ENCODE results near the gene MARCHF7.
"Not testable (repeated sequence)": the region's sequence is repeated elsewhere in the genome, so short reads cannot be mapped to it uniquely, and the experiment has no call there.

The MARCHF7 gene

GRCh38 chr2:159706385-159706980 is 5.8 kb upstream of the MARCHF7 start:
- no peak overlapping the region for H3K9ac ChIP-seq (ENCODE audit: low read length in 2 of 2)
- no peaks in the 10 kb centered on the region for H3K27me3 ChIP-seq (ENCODE audit: control insufficient read depth in 1 of 2, insufficient read depth in 2 of 2, low read length in 2 of 2)
- H3K36me3 ChIP-seq (ENCODE audit: control insufficient read depth in 2 of 2, insufficient read depth in 2 of 2, low read length in 2 of 2): peaks cover 0 to 3% of the 10 kb centered on the region in 2 donors
- no peak overlapping the region for H3K27ac ChIP-seq (ENCODE audit: low read length)
- H3K4me3 ChIP-seq (ENCODE audit: low read length in 2 of 2): no peak overlapping the region
- peaks cover under 1% of the 10 kb centered on the region for H3K4me1 ChIP-seq (ENCODE audit: control insufficient read depth, insufficient read depth, low read length)
- no peaks in the 10 kb centered on the region for H3K9me3 ChIP-seq (ENCODE audit: control insufficient read depth in 2 of 2, low read length in 2 of 2)

DNA sequence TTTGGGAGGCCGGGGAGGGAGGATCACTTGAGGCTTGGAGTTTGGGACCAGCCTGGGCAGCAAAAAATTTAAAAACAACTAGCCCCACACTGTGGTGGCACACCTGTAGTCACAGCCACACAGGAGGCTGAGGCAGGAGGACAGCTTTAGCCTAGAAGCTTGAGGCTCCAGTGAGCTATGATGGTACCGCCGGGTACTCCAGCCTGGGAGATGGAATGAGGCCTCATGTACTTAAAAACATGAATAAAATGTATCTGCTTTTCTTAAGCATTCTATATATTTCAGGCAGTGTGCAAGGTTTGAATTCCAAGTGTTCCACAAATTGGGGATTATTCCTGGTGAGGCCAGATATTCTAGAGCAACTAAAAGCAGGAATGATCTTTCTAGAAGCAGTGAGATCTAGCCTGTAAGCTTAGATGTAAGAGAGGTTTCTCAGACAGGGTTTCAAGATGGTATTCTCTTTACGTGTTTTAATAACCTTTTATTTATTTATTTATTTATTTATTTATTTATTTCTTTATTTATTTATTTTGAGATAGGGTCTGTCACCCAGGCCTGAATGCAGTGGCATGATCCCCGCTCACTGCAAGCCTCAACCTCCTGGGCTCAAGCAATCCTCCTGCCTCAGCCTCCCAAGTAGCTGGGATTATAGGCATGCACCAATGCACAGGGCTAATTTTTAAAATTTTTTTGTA is 4.1 kb upstream of the MARCHF7 start:
- peaks cover 4% of the 10 kb centered on the region for H3K4me1 ChIP-seq (ENCODE audit: control insufficient read depth, insufficient read depth, low read length)
- no peak overlapping the region for H3K27ac ChIP-seq (ENCODE audit: low read length)
- no peaks in the 10 kb centered on the region for H3K27me3 ChIP-seq (ENCODE audit: control insufficient read depth in 1 of 2, insufficient read depth in 2 of 2, low read length in 2 of 2)
- no peak overlapping the region for H3K4me3 ChIP-seq (ENCODE audit: low read length in 2 of 2)
- H3K9ac ChIP-seq (ENCODE audit: low read length in 2 of 2): no peak overlapping the region
- no peaks in the 10 kb centered on the region for H3K9me3 ChIP-seq (ENCODE audit: control insufficient read depth in 2 of 2, low read length in 2 of 2)
- peaks cover 0 to 3% of the 10 kb centered on the region in 2 donors for H3K36me3 ChIP-seq (ENCODE audit: control insufficient read depth in 2 of 2, insufficient read depth in 2 of 2, low read length in 2 of 2)

DNA sequence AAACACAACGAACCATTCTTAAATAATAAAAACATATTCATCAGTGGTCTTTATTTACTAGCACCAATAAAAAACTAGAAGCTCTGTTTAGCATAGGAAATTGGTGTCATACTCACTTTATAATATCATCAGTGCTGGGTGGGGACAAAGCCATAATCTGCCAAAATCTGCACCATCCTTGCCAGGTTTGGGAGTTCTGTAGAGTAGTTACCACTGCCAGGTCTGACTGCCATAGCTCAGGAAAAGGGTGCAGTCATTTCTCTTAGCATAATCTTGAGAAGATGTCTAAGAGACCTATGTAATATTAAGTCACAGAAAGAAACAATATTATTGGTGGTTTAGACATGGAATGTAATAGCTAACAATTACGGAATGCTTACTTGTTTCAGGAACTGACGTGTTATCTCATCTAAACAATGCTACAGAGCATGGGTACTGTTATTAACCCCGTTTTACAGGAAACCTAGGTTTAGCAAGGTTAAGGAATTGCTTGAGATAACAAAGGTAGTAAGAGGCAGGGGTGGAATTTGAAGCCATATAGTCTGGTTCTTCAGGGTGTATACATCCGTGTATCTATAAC is 1.6 kb upstream of the MARCHF7 start:
- Histone ChIP-seq H3K36me3 (ENCODE audit: control insufficient read depth in 2 of 2, insufficient read depth in 2 of 2, low read length in 2 of 2) (peaks cover 0 to 3% of the 10 kb centered on the region in 2 donors), H3K9me3 (ENCODE audit: control insufficient read depth in 2 of 2, low read length in 2 of 2) (no peaks in the 10 kb centered on the region), H3K9ac (ENCODE audit: low read length in 2 of 2) (no peak overlapping the region), H3K27me3 (ENCODE audit: control insufficient read depth in 1 of 2, insufficient read depth in 2 of 2, low read length in 2 of 2) (no peaks in the 10 kb centered on the region), H3K4me3 (ENCODE audit: low read length in 2 of 2) (no peak overlapping the region), H3K27ac (ENCODE audit: low read length) (no peak overlapping the region), H3K4me1 (ENCODE audit: control insufficient read depth, insufficient read depth, low read length) (peaks cover 15% of the 10 kb centered on the region)

- peaks cover 20% of the 10 kb centered on the region for H3K4me1 ChIP-seq (ENCODE audit: control insufficient read depth, insufficient read depth, low read length)
- H3K36me3 ChIP-seq (ENCODE audit: control insufficient read depth in 2 of 2, insufficient read depth in 2 of 2, low read length in 2 of 2): peaks cover 3% of the 10 kb centered on the region in 2 donors
- peak overlapping the region; percentile 98 for H3K27ac ChIP-seq (ENCODE audit: low read length)
- H3K27me3 ChIP-seq (ENCODE audit: control insufficient read depth in 1 of 2, insufficient read depth in 2 of 2, low read length in 2 of 2): no peaks in the 10 kb centered on the region
- peak overlapping the region; percentile 99 for H3K9ac ChIP-seq (ENCODE audit: low read length in 2 of 2)
- no peaks in the 10 kb centered on the region for H3K9me3 ChIP-seq (ENCODE audit: control insufficient read depth in 2 of 2, low read length in 2 of 2)
- peak overlapping the region; percentile 97 to 98 for H3K4me3 ChIP-seq (ENCODE audit: low read length in 2 of 2)
Measured at GRCh38 chr2:159711562-159712142, 654 bp upstream of the MARCHF7 start.

DNA sequence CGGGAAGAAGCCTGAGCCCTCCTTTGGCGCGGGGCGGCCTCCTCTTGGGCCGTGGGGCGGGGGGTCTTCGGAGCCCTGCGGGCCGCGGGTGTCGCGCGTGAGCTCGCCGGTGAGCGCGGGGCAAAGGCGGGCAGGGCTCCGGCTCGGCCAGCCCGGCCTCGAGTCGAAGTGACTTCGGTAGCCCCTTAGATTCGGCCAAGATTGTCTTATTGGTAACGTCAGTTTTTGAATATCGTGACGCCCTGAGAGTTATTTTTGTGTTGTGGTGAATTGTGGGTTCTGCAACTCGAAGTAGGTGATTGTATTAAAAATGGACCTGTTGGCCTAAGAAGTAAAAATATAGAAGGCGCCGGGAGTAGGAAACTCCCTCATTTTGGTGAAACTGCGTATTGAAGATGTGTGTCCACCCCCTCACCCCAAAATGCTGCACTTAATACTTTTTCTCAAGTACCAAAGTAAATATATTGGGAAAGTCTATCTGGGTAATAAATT is 669 bp downstream of the MARCHF7 start:
- peak overlapping the region; percentile 99 for H3K9ac ChIP-seq (ENCODE audit: low read length in 2 of 2)
- peak overlapping the region; percentile 98 for H3K27ac ChIP-seq (ENCODE audit: low read length)
- peak overlapping the region; percentile 97 to 98 for H3K4me3 ChIP-seq (ENCODE audit: low read length in 2 of 2)
- H3K36me3 ChIP-seq (ENCODE audit: control insufficient read depth in 2 of 2, insufficient read depth in 2 of 2, low read length in 2 of 2): peaks cover 3 to 4% of the 10 kb centered on the region in 2 donors
- no peaks in the 10 kb centered on the region for H3K27me3 ChIP-seq (ENCODE audit: control insufficient read depth in 1 of 2, insufficient read depth in 2 of 2, low read length in 2 of 2)
- no peaks in the 10 kb centered on the region for H3K9me3 ChIP-seq (ENCODE audit: control insufficient read depth in 2 of 2, low read length in 2 of 2)
- H3K4me1 ChIP-seq (ENCODE audit: control insufficient read depth, insufficient read depth, low read length): peaks cover 28% of the 10 kb centered on the region

DNA sequence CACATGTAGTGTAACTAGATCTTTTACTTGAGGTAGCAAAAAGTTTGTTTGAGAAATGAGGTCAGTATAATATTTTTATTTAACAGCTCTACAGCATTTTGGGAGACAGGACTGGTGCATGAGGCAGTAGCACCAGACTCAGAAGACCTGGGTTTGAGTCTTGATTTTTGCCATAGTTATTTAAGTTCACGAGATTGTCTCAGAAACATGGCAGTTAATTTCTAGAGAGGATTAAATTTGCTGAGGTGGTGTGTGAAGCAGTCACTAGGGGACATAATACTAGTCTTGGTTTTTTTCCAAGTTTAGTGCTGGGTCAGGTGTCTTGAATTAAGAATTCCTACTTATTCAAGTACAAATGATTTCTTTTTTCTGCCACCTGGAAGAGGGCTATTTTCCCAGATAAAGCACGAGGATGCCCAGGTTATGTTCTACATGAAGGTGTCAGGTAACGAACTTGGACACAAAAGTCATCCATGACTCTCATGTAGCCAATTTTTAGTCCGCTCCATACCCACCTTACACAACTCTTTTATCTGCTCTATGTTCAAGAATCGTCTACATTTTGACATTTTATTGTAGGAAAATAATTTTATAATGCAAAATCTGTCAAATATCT is 1.4 kb downstream of the MARCHF7 start:
- H3K27me3 ChIP-seq (ENCODE audit: control insufficient read depth in 1 of 2, insufficient read depth in 2 of 2, low read length in 2 of 2): no peaks in the 10 kb centered on the region
- peaks cover 28% of the 10 kb centered on the region for H3K4me1 ChIP-seq (ENCODE audit: control insufficient read depth, insufficient read depth, low read length)
- peak overlapping the region; percentile 99 for H3K9ac ChIP-seq (ENCODE audit: low read length in 2 of 2)
- H3K27ac ChIP-seq (ENCODE audit: low read length): peak overlapping the region; percentile 98
- peak overlapping the region; percentile 97 to 98 for H3K4me3 ChIP-seq (ENCODE audit: low read length in 2 of 2)
- H3K9me3 ChIP-seq (ENCODE audit: control insufficient read depth in 2 of 2, low read length in 2 of 2): no peaks in the 10 kb centered on the region
- H3K36me3 ChIP-seq (ENCODE audit: control insufficient read depth in 2 of 2, insufficient read depth in 2 of 2, low read length in 2 of 2): peaks cover 3 to 4% of the 10 kb centered on the region in 2 donors

GRCh38 chr2:159714247-159714930 is 2.1 kb downstream of the MARCHF7 start:
- peak overlapping the region; percentile 97 to 98 for H3K4me3 ChIP-seq (ENCODE audit: low read length in 2 of 2)
- no peak overlapping the region for H3K9ac ChIP-seq (ENCODE audit: low read length in 2 of 2)

GRCh38 chr2:159715451-159715850 is 3.1 kb downstream of the MARCHF7 start:
- Histone ChIP-seq H3K9ac (ENCODE audit: low read length in 2 of 2) (no peak overlapping the region), H3K36me3 (ENCODE audit: control insufficient read depth in 2 of 2, insufficient read depth in 2 of 2, low read length in 2 of 2) (peaks cover 0 to 6% of the 10 kb centered on the region in 2 donors), H3K4me1 (ENCODE audit: control insufficient read depth, insufficient read depth, low read length) (peaks cover 28% of the 10 kb centered on the region), H3K4me3 (ENCODE audit: low read length in 2 of 2) (no peak overlapping the region), H3K27me3 (ENCODE audit: control insufficient read depth in 1 of 2, insufficient read depth in 2 of 2, low read length in 2 of 2) (no peaks in the 10 kb centered on the region), H3K27ac (ENCODE audit: low read length) (no peak overlapping the region), H3K9me3 (ENCODE audit: control insufficient read depth in 2 of 2, low read length in 2 of 2) (no peaks in the 10 kb centered on the region)

More at GRCh38 chr2:159714247-159714930, 2.1 kb downstream of the MARCHF7 start:
- H3K27me3 ChIP-seq (ENCODE audit: control insufficient read depth in 1 of 2, insufficient read depth in 2 of 2, low read length in 2 of 2): no peaks in the 10 kb centered on the region
- peaks cover 0 to 4% of the 10 kb centered on the region in 2 donors for H3K36me3 ChIP-seq (ENCODE audit: control insufficient read depth in 2 of 2, insufficient read depth in 2 of 2, low read length in 2 of 2)
- H3K4me1 ChIP-seq (ENCODE audit: control insufficient read depth, insufficient read depth, low read length): peaks cover 28% of the 10 kb centered on the region
- no peak overlapping the region for H3K27ac ChIP-seq (ENCODE audit: low read length)
- H3K9me3 ChIP-seq (ENCODE audit: control insufficient read depth in 2 of 2, low read length in 2 of 2): no peaks in the 10 kb centered on the region

DNA sequence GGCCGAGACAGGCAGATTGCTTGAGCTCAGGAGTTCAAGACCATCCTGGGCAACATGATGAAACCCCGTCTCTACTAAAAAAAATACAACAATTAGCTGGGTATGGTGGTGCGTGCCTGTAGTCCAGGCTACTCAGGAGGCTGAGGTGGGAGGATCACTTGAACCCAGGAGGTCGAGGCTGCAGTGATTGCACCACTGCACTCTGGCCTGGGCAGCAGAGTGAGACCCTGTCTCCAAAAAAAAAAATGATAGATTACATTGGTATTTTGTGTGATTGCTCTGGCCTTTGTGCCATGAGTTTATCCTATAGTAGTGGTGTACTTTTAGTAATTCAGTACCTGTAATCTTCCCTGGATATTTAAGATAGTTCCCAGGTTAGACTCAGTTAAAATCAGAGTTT is 4.1 kb downstream of the MARCHF7 start:
- H3K4me3 ChIP-seq (ENCODE audit: low read length in 2 of 2); H3K27ac ChIP-seq (ENCODE audit: low read length); H3K36me3 ChIP-seq (ENCODE audit: control insufficient read depth in 2 of 2, insufficient read depth in 2 of 2, low read length in 2 of 2); H3K9ac ChIP-seq (ENCODE audit: low read length in 2 of 2); H3K9me3 ChIP-seq (ENCODE audit: control insufficient read depth in 2 of 2, low read length in 2 of 2); H3K27me3 ChIP-seq (ENCODE audit: control insufficient read depth in 1 of 2, insufficient read depth in 2 of 2, low read length in 2 of 2): not testable (repeated sequence)
- H3K4me1 ChIP-seq (ENCODE audit: control insufficient read depth, insufficient read depth, low read length): peaks cover 28% of the 10 kb centered on the region

GRCh38 chr2:159716857-159717256 is 4.6 kb downstream of the MARCHF7 start:
- no peaks in the 10 kb centered on the region for H3K27me3 ChIP-seq (ENCODE audit: control insufficient read depth in 1 of 2, insufficient read depth in 2 of 2, low read length in 2 of 2)
- no peak overlapping the region for H3K27ac ChIP-seq (ENCODE audit: low read length)
- peaks cover 23% of the 10 kb centered on the region for H3K4me1 ChIP-seq (ENCODE audit: control insufficient read depth, insufficient read depth, low read length)

More at GRCh38 chr2:159716857-159717256, 4.6 kb downstream of the MARCHF7 start:
- H3K9me3 ChIP-seq (ENCODE audit: control insufficient read depth in 2 of 2, low read length in 2 of 2): no peaks in the 10 kb centered on the region
- H3K36me3 ChIP-seq (ENCODE audit: control insufficient read depth in 2 of 2, insufficient read depth in 2 of 2, low read length in 2 of 2): peaks cover 0 to 6% of the 10 kb centered on the region in 2 donors
- H3K9ac ChIP-seq (ENCODE audit: low read length in 2 of 2): no peak overlapping the region
- no peak overlapping the region for H3K4me3 ChIP-seq (ENCODE audit: low read length in 2 of 2)
